Stimulated activated naive CD4-positive, alpha-beta T cell (primary cell): ENCODE measurements around the gene CAMK2B.

Experiments used
- DNase-seq, 6 experiments: peaks; one replicate each; lab custom pipeline; 2025; lab: John Stamatoyannopoulos, UW

Gene CAMK2B

GRCh38 chr7:44325201-44325671 is at the start of gene CAMK2B:
CAMK2B (minus strand) TSS chr7:44325594; CDS start chr7:44325421, 173 bp downstream.
- no peak for DNase-seq

GRCh38 chr7:44374007-44374763 is 48.8 kb upstream of the CAMK2B start:
- DNase-seq: no peak

GRCh38 chr7:44373418-44373740 is 48.0 kb upstream of the CAMK2B start:
- no peak for DNase-seq

GRCh38 chr7:44372560-44373417 is 47.4 kb upstream of the CAMK2B start:
- DNase-seq: no peak

- no peak for DNase-seq
Measured at GRCh38 chr7:44368885-44369284, 43.5 kb upstream of the CAMK2B start.

GRCh38 chr7:44368455-44368854 is 43.1 kb upstream of the CAMK2B start:
- no peak for DNase-seq

GRCh38 chr7:44367475-44368043 is 42.2 kb upstream of the CAMK2B start:
- no peak for DNase-seq

- no peak for DNase-seq
Measured at GRCh38 chr7:44366986-44367385, 41.6 kb upstream of the CAMK2B start.

- DNase-seq: no peak
Measured at GRCh38 chr7:44353668-44354067, 28.3 kb upstream of the CAMK2B start.

GRCh38 chr7:44348851-44349781 is 23.7 kb upstream of the CAMK2B start:
- DNase-seq: no peak

GRCh38 chr7:44348300-44348699 is 22.9 kb upstream of the CAMK2B start:
- DNase-seq: no peak

GRCh38 chr7:44347546-44348114 is 22.2 kb upstream of the CAMK2B start:
- DNase-seq: no peak

GRCh38 chr7:44346063-44346462 is 20.7 kb upstream of the CAMK2B start:
- DNase-seq: no peak

GRCh38 chr7:44341401-44341800 is 16.0 kb upstream of the CAMK2B start:
- DNase-seq: no peak

GRCh38 chr7:44338600-44338999 is 13.2 kb upstream of the CAMK2B start:
- DNase-seq: no peak

- no peak for DNase-seq
Measured at GRCh38 chr7:44336491-44336890, 11.1 kb upstream of the CAMK2B start.

- DNase-seq: no peak
Measured at GRCh38 chr7:44335184-44335583, 9.8 kb upstream of the CAMK2B start.

- no peak for DNase-seq
Measured at GRCh38 chr7:44334734-44335097, 9.3 kb upstream of the CAMK2B start.

GRCh38 chr7:44333911-44334733 is 8.7 kb upstream of the CAMK2B start:
- DNase-seq: no peak

GRCh38 chr7:44331682-44332081 is 6.3 kb upstream of the CAMK2B start:
- DNase-seq: no peak

GRCh38 chr7:44330331-44330730 is 4.9 kb upstream of the CAMK2B start:
- no peak for DNase-seq
